HG02870 (cell line): ENCODE results near the gene UROS.

Source experiments
- ATAC-seq: cut with Tn5 transposase; IDR thresholded peaks from one replicate; pipeline ENCODE4 v1.9.1; 2021; ENCODE audit warnings: mild to moderate bottlenecking, moderate library complexity; ENCODE audit not compliant: unreplicated experiment

Gene UROS

DNA sequence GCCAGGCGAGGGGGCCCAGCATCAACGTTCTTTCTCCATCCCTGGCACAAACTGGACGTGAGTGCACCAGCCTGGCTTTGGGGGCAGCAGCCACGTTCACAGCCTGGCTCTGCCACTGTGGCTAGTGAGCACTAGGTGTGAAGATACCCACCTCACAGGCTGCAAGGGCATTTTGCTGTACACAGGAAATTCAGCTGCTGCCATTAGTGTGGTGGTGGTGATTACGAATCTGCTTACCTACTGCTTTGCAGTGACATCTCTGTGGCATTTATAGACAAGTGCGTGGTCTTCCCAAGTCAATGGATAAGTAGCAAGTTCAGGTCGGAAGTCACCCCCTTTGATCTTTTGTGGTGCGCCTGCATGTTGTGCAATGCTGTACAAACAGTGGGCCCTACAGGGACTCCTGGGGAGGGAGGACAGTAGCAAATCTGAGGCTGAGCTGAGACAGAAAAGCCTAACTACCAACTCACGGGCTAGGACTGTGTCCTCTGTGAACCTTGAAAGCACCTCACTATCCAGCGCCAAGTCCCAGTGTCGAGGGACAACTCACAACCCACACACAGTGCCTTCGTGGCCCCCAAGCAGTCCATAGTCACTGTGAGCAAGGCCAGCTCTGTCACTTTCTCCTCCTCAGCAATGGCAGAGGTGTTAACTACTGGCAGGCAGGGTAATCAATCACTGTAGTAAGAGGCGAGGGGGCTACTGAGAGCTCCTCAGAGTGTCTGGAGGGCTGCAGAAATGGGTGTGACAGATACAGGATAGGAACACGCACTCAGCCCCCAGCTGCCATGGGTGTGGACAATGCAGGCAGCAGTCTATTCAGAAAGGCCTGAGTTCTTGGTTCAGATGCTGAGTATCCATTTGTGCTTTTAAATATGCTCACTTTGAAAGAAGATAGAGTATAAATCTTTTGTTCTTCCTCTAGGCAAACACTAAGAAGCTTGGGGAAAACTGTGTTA lies 30.4 kb downstream of the UROS start:
- no peak for ATAC-seq

DNA sequence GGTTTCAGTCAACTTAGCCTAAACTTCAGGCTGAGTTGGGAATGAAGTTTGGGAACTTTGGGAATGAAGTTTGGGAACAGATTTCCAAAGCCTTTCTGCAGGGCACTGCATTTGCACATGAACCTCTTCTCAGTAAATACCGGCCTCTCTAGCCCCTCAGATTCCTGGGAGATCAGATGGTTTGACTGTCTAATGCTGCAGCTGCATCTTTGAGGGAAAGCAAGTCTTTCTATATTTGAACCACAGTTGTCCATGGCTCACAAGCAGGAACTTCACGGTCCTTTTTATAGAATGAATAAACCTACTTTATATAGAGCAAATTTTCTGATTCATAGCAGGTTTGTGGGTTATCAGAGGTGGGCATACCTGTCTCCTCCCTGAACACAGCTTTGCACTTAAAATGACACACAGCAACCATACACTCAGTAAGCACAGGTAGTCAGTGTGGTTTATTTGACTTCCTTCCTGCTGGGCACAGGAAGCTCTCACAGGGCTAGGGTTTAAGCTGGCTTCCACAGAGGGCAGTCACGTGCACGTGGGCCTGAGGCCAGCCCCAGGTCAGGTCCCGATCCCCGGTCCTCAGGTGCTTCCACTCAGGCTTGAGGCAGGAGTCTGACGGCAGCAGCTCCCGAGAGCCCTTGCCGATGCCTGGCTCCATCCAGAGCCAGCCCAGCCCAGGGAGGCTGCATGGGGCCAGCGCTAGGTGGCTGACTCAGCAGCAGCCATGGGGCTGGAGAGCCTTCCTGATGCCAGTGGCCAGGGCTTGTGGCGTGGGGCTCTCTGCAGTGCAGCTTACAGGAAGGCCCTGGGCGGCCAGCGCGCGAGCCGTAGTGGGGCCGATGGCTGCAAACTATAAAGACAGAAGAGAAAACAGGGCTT lies 34.7 kb downstream of the UROS start:
- ATAC-seq: no peak

DNA sequence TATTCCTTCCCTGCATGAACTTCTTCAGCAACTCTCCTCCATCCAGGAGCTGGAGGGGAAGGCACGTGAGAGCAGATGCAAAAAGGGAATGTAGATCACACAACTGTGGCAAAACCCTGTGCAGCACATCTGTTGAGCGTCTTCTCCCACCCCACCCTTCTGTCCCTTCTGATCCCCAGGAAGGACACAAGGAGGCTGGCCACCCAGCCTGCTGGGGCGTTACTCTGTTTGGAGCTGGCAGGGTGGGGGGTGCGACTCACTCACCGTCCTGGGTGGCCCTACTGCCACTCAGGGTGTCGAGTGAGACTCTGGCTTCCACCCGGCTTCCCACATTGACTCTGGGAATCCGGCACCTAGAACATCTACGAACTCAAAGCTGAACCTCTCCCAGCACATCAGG lies 37.3 kb downstream of the UROS start:
- ATAC-seq: no peak

DNA sequence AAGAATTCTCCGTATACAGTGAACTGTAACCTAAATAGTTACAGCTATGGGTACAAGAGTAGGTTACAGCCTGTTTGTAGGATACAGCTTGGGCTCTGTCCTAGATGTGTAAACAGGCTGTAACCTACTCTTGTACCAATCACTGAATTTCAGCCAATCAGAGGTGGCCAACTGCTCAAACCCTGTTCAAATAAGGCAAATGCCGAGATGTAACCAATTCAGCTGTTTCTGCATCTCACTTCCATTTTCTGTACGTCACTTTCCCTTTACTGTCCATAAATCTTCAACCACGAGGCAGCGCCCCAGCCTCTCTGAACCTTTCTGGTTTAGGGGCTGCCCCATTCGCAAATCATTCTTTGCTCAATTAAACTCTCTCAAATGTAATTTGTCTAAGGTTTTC lies 39.1 kb downstream of the UROS start:
- ATAC-seq: peak; percentile 78

DNA sequence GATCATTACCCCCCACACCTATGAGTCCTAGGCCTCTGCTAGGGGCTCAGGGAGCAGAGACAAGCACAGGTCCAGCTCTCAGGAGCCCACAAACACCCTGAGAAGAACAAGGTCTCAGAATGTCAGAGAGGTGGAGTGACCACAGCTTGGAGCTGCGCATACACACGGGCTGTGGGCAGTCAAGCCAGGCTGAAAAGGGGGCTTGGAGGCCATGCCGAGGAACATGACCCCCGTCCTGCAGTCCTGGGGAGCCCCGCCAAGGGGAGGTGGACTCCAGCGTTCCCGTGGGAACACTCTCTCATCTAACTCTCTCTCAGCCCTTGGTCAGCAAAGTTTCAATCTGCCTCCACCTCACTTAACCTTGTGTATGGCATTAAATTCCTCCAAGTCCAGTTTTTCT lies 39.6 kb downstream of the UROS start:
- no peak for ATAC-seq

DNA sequence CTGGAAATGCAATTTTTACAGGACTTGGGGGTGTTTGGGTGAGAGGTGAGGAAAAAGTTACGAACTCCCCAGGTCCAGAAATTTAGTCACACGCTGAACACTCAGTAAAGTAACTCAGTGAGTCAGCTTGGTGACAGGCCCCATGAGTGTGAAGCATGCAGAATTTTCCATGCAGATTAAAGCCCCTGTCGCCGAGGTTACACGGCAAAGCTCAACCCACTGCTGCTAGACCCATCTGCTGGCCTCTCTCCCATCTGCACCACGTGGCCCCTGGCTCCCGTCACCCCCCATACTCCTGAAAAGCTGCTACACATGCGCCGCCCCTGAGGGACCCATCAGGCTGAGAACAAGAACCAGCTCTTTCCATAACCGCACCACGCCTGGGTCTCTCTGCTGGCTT lies 40.4 kb downstream of the UROS start:
- no peak for ATAC-seq

GRCh38 chr10:125782054-125782453 lies 41.0 kb downstream of the UROS start:
- ATAC-seq: no peak

DNA sequence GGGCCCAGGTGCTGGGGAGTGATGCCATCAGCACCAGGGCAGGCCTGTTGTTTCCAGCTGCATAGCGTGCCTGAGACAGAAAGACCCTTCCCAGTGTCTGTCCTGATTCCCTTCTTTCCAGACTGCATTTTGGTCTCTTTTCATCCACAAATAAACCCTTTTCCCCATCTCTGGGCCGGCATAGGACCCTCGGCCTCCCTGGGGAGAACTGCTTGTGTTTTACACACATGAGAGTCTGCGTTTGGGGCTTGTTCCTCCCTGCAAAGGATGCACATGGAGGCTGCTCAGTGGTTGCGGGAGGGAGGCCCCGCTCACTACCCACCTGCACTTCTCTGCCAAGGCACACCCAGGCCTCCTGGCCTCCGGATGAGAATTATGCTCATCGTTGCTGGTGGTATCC lies 41.7 kb downstream of the UROS start:
- no peak for ATAC-seq

GRCh38 chr10:125779403-125780327 lies 43.4 kb downstream of the UROS start:
- ATAC-seq: no peak

GRCh38 chr10:125778556-125778955 lies 44.5 kb downstream of the UROS start:
- ATAC-seq: no peak

DNA sequence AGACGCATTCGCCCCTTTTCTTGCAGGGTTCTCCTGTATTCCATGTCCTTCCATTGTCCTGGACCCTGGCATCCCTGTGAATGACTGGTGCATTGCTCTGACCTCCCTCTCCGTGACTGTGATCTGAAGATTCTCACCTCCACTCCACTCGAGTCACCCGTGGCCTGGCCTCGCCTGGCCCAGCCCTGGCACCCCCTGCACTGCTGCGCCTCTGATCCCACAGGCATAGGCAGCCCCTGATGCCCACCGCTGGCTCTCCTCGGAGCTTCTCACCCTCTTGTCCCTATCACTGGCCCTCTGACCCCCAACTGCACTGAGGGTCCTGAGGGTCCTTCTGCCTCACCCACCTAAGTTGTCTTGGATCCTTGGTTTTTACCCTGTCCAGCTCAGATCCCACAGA lies 45.3 kb downstream of the UROS start:
- ATAC-seq: no peak

GRCh38 chr10:125775491-125776106 lies 47.5 kb downstream of the UROS start, which contains the start of gene MMP21:
MMP21 (minus strand) TSS chr10:125775821; CDS start chr10:125775821, 0 bp downstream.
- ATAC-seq: no peak

GRCh38 chr10:125774581-125775191 lies 48.4 kb downstream of the UROS start:
- no peak for ATAC-seq

GRCh38 chr10:125773687-125774543 lies 49.1 kb downstream of the UROS start:
- no peak for ATAC-seq

- ATAC-seq: no peak
Measured at GRCh38 chr10:125772864-125773180, 50.2 kb downstream of the UROS start.

- ATAC-seq: no peak
Measured at GRCh38 chr10:125772112-125772863, 50.8 kb downstream of the UROS start.

DNA sequence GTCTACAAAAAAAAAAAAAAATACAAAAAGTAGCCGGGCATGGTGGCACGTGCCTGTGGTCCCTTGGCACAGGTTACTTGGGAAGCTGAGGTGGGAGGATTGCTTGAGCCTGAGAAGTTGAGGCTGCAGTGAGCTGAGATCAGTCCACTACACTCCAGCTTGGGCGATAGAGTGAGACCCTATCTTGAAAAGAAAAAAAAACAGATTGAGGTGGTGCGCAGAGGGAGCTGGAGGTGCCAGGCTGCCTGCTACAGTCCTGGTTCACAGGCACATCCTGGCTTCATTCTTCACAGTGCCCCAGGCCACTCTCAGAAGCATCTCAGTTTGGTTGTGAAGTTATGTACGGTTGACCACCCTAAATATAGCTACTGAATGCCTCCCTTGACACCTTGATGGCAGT lies 52.2 kb downstream of the UROS start:
- ATAC-seq: no peak

DNA sequence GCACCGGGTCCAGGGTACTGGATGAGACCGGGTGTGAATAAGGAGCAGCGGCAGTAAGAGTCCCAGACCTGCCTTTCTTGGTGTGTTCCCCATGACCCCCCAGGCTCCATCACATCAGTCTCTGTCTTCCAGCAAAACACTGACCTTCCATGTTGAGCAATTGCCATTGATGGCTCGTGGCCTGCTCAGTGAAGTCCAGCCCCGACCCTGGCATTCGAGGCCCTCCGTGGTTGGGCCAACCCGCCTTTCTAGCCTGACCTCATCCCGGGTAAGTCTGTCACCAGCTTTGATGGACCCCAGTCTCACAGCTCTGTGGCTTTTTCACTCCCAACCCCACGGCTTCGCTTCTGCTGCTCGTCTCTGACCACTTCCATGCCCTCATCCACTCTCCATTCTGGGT lies 53.9 kb downstream of the UROS start:
- no peak for ATAC-seq
